ENCODE data around the gene ATP6AP1. TPM values are rescaled to one million over a fixed set of nuclear protein-coding genes. Genes with fewer than 3 reads are reported as not detected.

Gene ATP6AP1
- total and polyA plus RNA-seq, 10 of the 15 experiments (the other 5 are each of a cell fraction or from before 2014, with no cell fraction given), result 4.5 to 56.4 (median 32.0) TPM

GRCh38 chrX:154478728-154479622 lies 50.5 kb downstream of the ATP6AP1 start, which contains the start of gene LAGE3 (continued):
- TF ChIP-seq BCL3 (IDR thresholded peaks at IDR 0.05; ENCODE audit: borderline replicate concordance, insufficient read depth, low read depth, low read length, poor library complexity, severe bottlenecking), result no peak
- TF ChIP-seq NKRF (conservative IDR thresholded peaks at IDR 0.05), result no peak; the same call in 1 of the 2 replicates
- TF ChIP-seq ZBTB4 (CRISPR knock-in tag; IDR thresholded peaks at IDR 0.05), result no peak
- TF ChIP-seq LARP7 (IDR thresholded peaks at IDR 0.05), result no peak; the same call in none of the 2 replicates
- TF ChIP-seq ZZZ3 (IDR thresholded peaks at IDR 0.05; ENCODE audit: control insufficient read depth, insufficient read length, low read depth), result no peak
- TF ChIP-seq SPI1 (IDR thresholded peaks at IDR 0.05; ENCODE audit: borderline replicate concordance, insufficient read depth, low read depth, low read length), result no peak
- TF ChIP-seq ETV6 (conservative IDR thresholded peaks at IDR 0.05 in 1 of 2, IDR thresholded peaks at IDR 0.05 in 1 of 2; ENCODE audit: borderline replicate concordance in 1 of 2, low read depth in 1 of 2), result no peak
- TF ChIP-seq MEF2B (IDR thresholded peaks at IDR 0.05; ENCODE audit: partially characterized antibody, poor library complexity, severe bottlenecking), result peak; percentile 98
- no peak for TF ChIP-seq TCF7 (IDR thresholded peaks at IDR 0.05; ENCODE audit: borderline replicate concordance)
- no peak for TF ChIP-seq SKIL (IDR thresholded peaks at IDR 0.05; ENCODE audit: low read depth, poor library complexity, severe bottlenecking)
- TF ChIP-seq E2F4 (IDR thresholded peaks at IDR 0.05; ENCODE audit: low read depth, low read length), result peak; percentile 76; the same call in 1 of the 2 replicates
- TF ChIP-seq TARDBP (IDR thresholded peaks at IDR 0.05; ENCODE audit: borderline replicate concordance), result no peak
- TF ChIP-seq CEBPB (IDR thresholded peaks at IDR 0.05; ENCODE audit: borderline replicate concordance in 1 of 2, low read depth in 2 of 2, low read length in 2 of 2), result no peak
- TF ChIP-seq NR2C2 (IDR thresholded peaks at IDR 0.05; ENCODE audit: borderline replicate concordance, control insufficient read depth, insufficient read length, low read depth), result no peak
- no peak for TF ChIP-seq RAD21 (IDR thresholded peaks at IDR 0.05; ENCODE audit: insufficient read depth, low read depth, low read length)
- no peak for TF ChIP-seq MYC (IDR thresholded peaks at IDR 0.05; ENCODE audit: insufficient read depth, insufficient read length, insufficient replicate concordance, low read length, severe bottlenecking)

All from GM12878 (cell line).